Breast epithelium (tissue), 4 donors: Measurements from ENCODE around the gene TRNAU1AP. TPM values are rescaled to one million over a fixed set of nuclear protein-coding genes. Genes with fewer than 3 reads are reported as not detected.
A peak's percentile ranks its signal among the peaks of the same experiment; 100 is the strongest.

ENCODE experiments used
- DNase-seq, 2 donors: peaks; one replicate each; pipeline ENCODE4 v3.0.0-alpha.2; 2019; ENCODE audit warnings: low spot score in 2 of 2
- H3K27ac ChIP-seq, 2 donors: fragments of 200-600 bp; sonication (generic) in 1 of 2; one replicate each; pipeline ENCODE4 v1.5.1; 2016 to 2019; ENCODE audit warnings: mild to moderate bottlenecking in 1 of 2
- H3K27me3 ChIP-seq, 2 donors: fragments of 200-600 bp; sonication (generic) in 1 of 2; one replicate each; pipeline versions ENCODE4 v1.5.1 to v1.6.0; 2017 to 2019; ENCODE audit warnings: control low read depth in 1 of 2, mild to moderate bottlenecking in 1 of 2
- H3K36me3 ChIP-seq: fragments of 200-600 bp; one replicate; pipeline ENCODE4 v1.5.1; 2019
- H3K4me1 ChIP-seq, 2 donors: fragments of 200-600 bp; sonication (generic); one replicate each; pipeline ENCODE4 v1.5.1; 2016 to 2019; ENCODE audit warnings: control low read depth in 1 of 2
- H3K4me3 ChIP-seq, 3 donors: fragments of 200-600 bp; sonication (generic); 1 replicate in 2 of 3; 2 replicates in 1 of 3; pipeline ENCODE4 v1.5.1; 2016 to 2019; ENCODE audit warnings: mild to moderate bottlenecking in 3 of 3, moderate library complexity in 2 of 3
- H3K9me3 ChIP-seq, 2 donors: fragments of 200-600 bp; sonication (generic) in 1 of 2; one replicate each; pipeline ENCODE4 v1.5.1; 2016 to 2019; ENCODE audit warnings: control low read depth in 1 of 2
- CTCF ChIP-seq, 3 donors: fragments of 450-650 bp; IDR thresholded peaks; one replicate each; pipeline ENCODE4 v1.5.1; 2016 to 2017; ENCODE audit warnings: antibody characterized with exemption in 3 of 3, mild to moderate bottlenecking in 3 of 3, moderate library complexity in 3 of 3
- POLR2A ChIP-seq: fragments of 450-650 bp; IDR thresholded peaks from one replicate; pipeline ENCODE4 v1.6.1; 2016; ENCODE audit warnings: antibody characterized with exemption, mild to moderate bottlenecking, moderate library complexity
- POLR2AphosphoS5 ChIP-seq, 3 donors: sonication (generic); formaldehyde crosslinking; IDR thresholded peaks; one replicate each; pipeline ENCODE4 v1.6.1; 2017; ENCODE audit warnings: antibody characterized with exemption in 3 of 3
- intact Hi-C: fragments of 100-400 bp; cut with DNase I; formaldehyde crosslinking; loops from one replicate; pipeline ENCODE4 v1.15.1; 2023; ENCODE audit warnings: low total_unique reads
- total RNA-seq, 3 donors: library from RNA; depleted of rRNA; stranded (reverse); fragments of >200 nt; gene quantifications; one replicate each; pipeline ENCODE4 v1.1.0, GENCODE V29; 2016

TRNAU1AP gene
- total RNA-seq, 3 donors from 2014 or later = 22.0 to 27.8 (median 27.1) TPM

GRCh38 chr1:28526886-28527285 is 26.0 kb upstream of the TRNAU1AP start:
- no peaks in the 10 kb centered on the region for H3K4me1 ChIP-seq
- H3K36me3 ChIP-seq = no peaks in the 10 kb centered on the region
- intact Hi-C loops = no loop called here
- no peaks in the 10 kb centered on the region for H3K27me3 ChIP-seq
- peak overlapping the region; percentile 75 to 79 for H3K27ac ChIP-seq
- TF ChIP-seq POLR2AphosphoS5 (IDR thresholded peaks at IDR 0.05) (peak in 2 of 3 donors; percentile 68 to 85), POLR2A (no peak), CTCF (IDR thresholded peaks at IDR 0.05) (no peak)
- H3K4me3 ChIP-seq = no peak overlapping the region
- no peaks in the 10 kb centered on the region for H3K9me3 ChIP-seq
- peak; percentile 79 to 87 for DNase-seq

- intact Hi-C loops = no loop called here
- no peak for DNase-seq
- TF ChIP-seq POLR2A (no peak), CTCF (IDR thresholded peaks at IDR 0.05) (no peak), POLR2AphosphoS5 (IDR thresholded peaks at IDR 0.05) (no peak)
- Histone ChIP-seq H3K27me3 (no peaks in the 10 kb centered on the region), H3K4me1 (no peaks in the 10 kb centered on the region), H3K36me3 (no peaks in the 10 kb centered on the region), H3K9me3 (no peaks in the 10 kb centered on the region), H3K4me3 (no peak overlapping the region), H3K27ac (no peak overlapping the region)
Observed at GRCh38 chr1:28530456-28530855, 22.4 kb upstream of the TRNAU1AP start.

- H3K4me1 ChIP-seq = no peaks in the 10 kb centered on the region
- DNase-seq = no peak
- intact Hi-C loops = no loop called here
- no peak overlapping the region for H3K27ac ChIP-seq
- H3K27me3 ChIP-seq = no peaks in the 10 kb centered on the region
- TF ChIP-seq POLR2A = no peak
- no peak for TF ChIP-seq POLR2AphosphoS5 (IDR thresholded peaks at IDR 0.05)
- no peak for TF ChIP-seq CTCF (IDR thresholded peaks at IDR 0.05)
- no peak overlapping the region for H3K4me3 ChIP-seq
- H3K9me3 ChIP-seq = no peaks in the 10 kb centered on the region
- H3K36me3 ChIP-seq = no peaks in the 10 kb centered on the region
Observed at GRCh38 chr1:28534671-28535070, 18.2 kb upstream of the TRNAU1AP start.

- no peaks in the 10 kb centered on the region for H3K4me1 ChIP-seq
- H3K4me3 ChIP-seq = no peak overlapping the region
- H3K27me3 ChIP-seq = no peaks in the 10 kb centered on the region
- H3K27ac ChIP-seq = no peak overlapping the region
- intact Hi-C loops = no loop called here
- TF ChIP-seq POLR2A (no peak), POLR2AphosphoS5 (IDR thresholded peaks at IDR 0.05) (no peak), CTCF (IDR thresholded peaks at IDR 0.05) (no peak)
- no peaks in the 10 kb centered on the region for H3K36me3 ChIP-seq
- H3K9me3 ChIP-seq = no peaks in the 10 kb centered on the region
- no peak for DNase-seq
Observed at GRCh38 chr1:28535180-28535579, 17.7 kb upstream of the TRNAU1AP start.

GRCh38 chr1:28537457-28538199 is 15.3 kb upstream of the TRNAU1AP start:
- Histone ChIP-seq H3K4me1 (no peaks in the 10 kb centered on the region), H3K4me3 (no peak overlapping the region), H3K27ac (peak overlapping the region in 1 of 2 donors; percentile 3), H3K27me3 (no peaks in the 10 kb centered on the region), H3K9me3 (no peaks in the 10 kb centered on the region), H3K36me3 (no peaks in the 10 kb centered on the region)
- TF ChIP-seq POLR2AphosphoS5 (IDR thresholded peaks at IDR 0.05) (no peak), POLR2A (no peak), CTCF (IDR thresholded peaks at IDR 0.05) (no peak)
- DNase-seq = no peak
- intact Hi-C loops = no loop called here
